GM18511 (cell line): ENCODE measurements around the gene ABCB4.

ENCODE experiments used
- ATAC-seq: cut with Tn5 transposase; IDR thresholded peaks from one replicate; pipeline ENCODE4 v1.9.1; 2021; ENCODE audit warnings: mild to moderate bottlenecking, moderate library complexity; ENCODE audit not compliant: unreplicated experiment

ABCB4 gene

DNA sequence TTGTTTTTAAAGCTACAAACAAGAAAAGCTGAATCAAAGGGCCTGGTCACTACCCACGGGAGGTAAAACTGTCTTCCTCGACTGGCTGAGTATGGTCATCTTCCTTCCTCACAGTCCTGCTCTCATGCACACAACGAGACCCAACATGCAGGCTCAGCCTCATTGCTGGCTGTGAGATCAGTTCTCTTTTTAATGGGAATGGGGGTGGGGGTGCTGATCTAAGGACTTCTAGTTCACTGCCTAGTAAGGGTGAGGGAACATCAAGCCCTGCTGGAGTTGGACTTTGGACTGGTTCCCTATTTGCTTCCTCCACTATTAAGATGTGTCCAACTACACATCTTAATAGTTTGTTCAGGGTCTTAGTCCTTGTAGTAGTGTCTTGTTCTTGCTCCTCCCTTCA, 48.2 kb downstream of the ABCB4 start:
- no peak for ATAC-seq

- ATAC-seq: peak; percentile 82
Measured at GRCh38 chr7:87426160-87426559, 49.3 kb downstream of the ABCB4 start.

DNA sequence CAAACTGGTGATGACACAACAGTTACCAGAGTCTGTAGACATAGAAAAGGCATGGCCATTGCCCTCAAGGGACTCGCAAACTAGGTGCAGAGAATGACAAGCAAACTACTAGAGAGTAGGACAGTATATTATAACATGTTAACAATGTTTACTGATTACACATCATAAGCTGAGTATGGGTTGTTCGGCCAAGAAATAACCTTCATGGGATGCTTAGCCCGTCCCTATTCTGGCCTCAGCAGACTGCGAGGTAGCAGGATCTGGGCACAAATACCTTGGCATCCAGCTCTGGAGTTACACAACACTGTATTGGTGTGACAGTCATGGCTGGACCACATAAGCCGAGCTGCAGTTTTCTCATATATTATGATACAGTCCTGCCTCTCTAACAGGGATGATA, 51.4 kb downstream of the ABCB4 start:
- no peak for ATAC-seq

- no peak for ATAC-seq
Measured at GRCh38 chr7:87420173-87420572, 55.3 kb downstream of the ABCB4 start.

GRCh38 chr7:87416682-87417587, 58.5 kb downstream of the ABCB4 start:
- peak; percentile 90 for ATAC-seq

DNA sequence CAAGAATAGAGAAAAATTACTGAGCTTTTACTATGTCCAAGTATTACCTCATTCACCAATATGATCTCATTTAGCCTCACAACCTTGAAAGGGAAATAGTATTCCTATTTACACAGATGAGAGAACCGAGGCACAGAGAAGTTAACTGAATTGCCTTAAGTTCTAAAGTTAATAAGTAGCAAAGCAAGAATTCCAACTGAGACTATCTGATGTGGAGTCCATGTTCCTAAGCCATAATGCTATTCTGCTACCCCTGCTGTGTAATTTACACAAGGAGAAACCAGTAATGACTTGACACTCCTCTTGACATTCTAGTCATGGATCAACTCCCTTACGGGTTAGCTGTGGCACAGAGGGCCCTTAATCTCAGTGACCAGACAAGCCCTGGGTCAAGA, 60.7 kb downstream of the ABCB4 start:
- no peak for ATAC-seq

GRCh38 chr7:87413951-87414793, 61.3 kb downstream of the ABCB4 start:
- ATAC-seq: no peak

- no peak for ATAC-seq
Measured at GRCh38 chr7:87413029-87413428, 62.5 kb downstream of the ABCB4 start.

- ATAC-seq: no peak
Measured at GRCh38 chr7:87411186-87411585, 64.3 kb downstream of the ABCB4 start.

DNA sequence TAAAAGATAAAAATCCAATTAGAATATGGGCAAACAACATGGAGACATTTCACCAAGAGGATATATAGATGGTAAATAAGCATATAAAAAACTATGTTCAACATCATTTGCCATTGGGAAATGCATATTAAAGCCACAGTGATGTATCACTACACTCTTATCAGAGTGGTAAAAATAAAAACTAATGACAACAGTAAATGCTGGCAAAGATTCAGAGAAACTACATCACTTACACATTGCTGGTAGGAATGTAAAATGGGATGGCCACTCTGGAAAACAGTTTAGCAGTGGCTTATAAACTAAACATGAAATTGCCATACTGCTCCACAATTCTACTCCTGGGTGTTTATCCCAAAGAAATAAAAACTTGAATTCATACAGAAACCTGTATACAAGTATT, 70.8 kb downstream of the ABCB4 start:
- ATAC-seq: no peak

DNA sequence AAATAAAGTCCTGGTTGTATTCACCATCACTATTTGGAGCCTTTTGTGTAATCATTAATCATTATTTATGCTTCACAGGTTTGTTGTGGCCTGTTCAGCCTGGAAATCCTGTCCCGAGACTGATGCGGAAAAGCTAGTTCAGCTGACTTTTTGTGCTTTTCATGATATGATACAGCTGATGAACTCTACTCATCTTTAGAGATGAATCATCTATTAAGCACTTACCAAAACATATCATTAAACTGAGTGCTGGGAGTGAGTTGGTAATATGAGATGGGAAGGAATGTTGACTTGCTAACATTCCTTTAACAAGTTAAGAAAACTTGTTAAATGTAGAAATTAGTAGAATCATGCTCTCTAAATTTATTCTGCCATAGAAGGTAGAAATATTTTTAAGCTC, 77.0 kb downstream of the ABCB4 start:
- no peak for ATAC-seq

GRCh38 chr7:87395442-87396020, 79.9 kb downstream of the ABCB4 start:
- ATAC-seq: no peak

- ATAC-seq: no peak
Measured at GRCh38 chr7:87391020-87391701, 84.3 kb downstream of the ABCB4 start.

DNA sequence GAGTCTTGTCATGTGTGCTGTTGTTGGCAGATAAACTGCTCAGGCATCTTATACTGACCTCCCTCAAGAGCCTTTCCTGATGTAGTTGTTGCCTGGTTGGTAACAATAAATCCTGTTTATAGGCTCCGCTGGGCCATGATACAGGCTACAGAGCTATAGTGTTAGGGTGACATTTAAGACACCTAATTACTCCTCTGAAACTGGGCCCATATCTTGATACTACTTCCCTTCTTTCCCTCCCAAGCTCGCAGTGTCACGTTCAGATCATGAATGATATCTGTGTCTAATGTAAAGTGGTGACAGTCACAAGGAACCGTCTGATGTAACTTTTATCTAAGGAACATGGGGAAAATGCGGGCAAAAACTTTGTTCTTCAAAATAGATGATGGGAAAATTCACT, 94.6 kb downstream of the ABCB4 start:
- no peak for ATAC-seq

DNA sequence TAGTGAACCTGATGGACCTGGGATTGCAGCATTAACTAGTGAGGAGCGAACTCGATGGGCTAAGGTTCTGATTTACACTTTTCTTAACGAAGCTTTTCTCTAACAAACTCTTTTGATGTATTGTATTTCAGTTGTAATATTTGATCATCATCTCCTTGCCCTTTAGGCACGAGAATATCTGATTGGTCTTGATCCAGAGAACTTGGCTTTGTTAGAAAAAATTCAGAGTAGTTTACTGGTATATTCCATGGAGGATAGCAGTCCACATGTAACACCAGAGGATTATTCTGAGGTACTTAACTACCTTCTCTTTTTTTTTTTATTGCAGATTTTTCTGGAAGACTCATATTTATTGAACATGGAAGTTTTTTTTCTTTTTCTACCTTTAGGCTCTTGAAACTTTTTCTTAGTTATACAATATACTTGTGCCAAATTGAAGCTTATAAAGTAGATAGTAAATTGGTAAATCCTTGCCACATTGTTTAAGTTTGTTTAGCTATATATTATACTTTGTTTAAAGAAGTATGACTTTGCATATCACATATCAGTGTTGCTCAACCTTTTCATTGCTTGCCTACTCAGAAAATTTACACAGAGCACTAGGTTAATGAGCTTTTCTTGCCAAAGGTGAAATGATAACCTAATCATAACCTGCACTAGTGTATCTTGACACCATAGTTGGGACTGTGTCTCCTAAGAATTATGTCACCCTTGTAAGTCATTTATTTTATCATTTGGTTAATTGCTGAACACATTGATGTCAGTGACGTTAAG, 99.6 kb downstream of the ABCB4 start:
- no peak for ATAC-seq

DNA sequence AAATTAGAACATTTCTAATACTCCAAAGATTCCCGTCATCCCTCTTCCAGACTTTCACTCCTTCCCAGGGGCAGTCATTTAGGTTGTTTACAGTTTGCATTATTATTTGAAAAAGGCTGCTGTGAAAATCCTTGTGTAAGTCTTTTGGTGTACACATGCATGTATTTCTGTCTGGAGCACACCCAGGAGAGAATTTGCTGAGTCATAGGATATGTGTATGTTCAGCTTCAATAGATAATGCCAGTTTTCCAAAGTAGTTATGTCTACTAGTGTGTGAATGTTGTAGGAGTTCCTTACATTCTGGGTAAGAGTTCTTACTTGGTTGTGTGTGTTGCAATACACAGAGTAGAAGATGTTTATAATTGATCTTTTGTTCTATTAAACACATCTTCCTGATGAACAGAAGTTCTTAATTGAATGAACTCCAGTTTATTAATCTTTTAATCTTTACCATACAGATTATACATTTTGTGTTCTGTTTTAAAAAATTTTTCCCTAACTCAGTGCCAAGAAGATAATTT, 104.8 kb downstream of the ABCB4 start:
- ATAC-seq: no peak

DNA sequence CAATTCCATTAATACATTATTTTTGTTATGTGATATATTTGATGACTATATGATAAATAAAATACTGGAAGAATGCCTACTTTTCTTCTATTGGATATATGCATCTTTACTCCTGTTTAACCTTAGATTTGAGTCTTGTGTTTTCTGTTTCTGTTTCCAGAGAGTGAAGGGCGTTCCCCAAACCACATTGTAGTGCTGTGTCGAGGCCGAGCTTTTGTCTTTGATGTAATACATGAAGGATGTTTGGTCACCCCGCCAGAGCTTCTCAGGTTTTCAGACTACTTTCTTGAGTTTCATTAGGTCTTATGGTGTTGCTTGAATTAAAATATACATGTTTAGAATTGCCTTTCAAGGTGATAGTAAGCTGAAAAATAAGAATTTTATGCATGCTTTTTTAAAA, 106.3 kb downstream of the ABCB4 start:
- ATAC-seq: no peak

DNA sequence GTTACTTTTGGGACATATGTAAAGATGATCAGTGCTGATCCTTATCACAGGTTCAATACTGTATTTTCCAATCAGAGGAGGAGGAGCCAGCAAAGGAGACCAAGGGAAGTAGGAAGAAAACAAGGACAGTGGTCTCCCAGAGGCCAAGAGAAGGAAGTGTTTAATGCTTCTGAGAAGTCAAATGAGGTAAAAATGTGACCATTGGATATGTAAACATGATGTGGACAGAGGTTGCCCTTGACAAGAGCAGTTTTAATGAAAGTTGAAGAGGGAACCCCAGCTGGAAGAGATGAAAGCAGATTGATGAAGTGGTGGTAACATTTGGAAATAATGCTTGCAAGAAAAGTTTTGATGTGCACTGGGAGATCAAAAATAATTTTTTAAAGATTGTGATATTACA, 111.2 kb downstream of the ABCB4 start:
- no peak for ATAC-seq

- ATAC-seq: no peak
Measured at GRCh38 chr7:87363342-87363741, 112.1 kb downstream of the ABCB4 start.

GRCh38 chr7:87361320-87361719, 114.2 kb downstream of the ABCB4 start:
- no peak for ATAC-seq
